Transverse colon (tissue), 4 donors: ENCODE measurements around the gene ABTB2. TPM values are rescaled to one million over a fixed set of nuclear protein-coding genes. Genes with fewer than 3 reads are reported as not detected.

Experiments used
- DNase-seq: peaks from one replicate; pipeline ENCODE4 v3.0.0-alpha.2; 2019
- H3K27ac ChIP-seq, 4 donors: fragments of 200-600 bp; sonication (generic); 2 replicates each; pipeline ENCODE4 v1.5.1; 2016 to 2018; ENCODE audit warnings: inconsistent platforms in 4 of 4
- H3K27me3 ChIP-seq: fragments of 200-600 bp; sonication (generic); 2 replicates; pipeline ENCODE4 v1.5.1; 2017; ENCODE audit warnings: inconsistent platforms
- H3K36me3 ChIP-seq, 4 donors: fragments of 200-600 bp; sonication (generic); 2 replicates each; pipeline ENCODE4 v1.5.1; 2017 to 2019; ENCODE audit warnings: inconsistent platforms in 4 of 4
- H3K4me1 ChIP-seq, 4 donors: fragments of 200-600 bp; sonication (generic); 2 replicates each; pipeline ENCODE4 v1.5.1; 2017 to 2020; ENCODE audit warnings: inconsistent platforms in 4 of 4
- H3K4me3 ChIP-seq, 4 donors: fragments of 200-600 bp; sonication (generic); 1 replicate in 1 of 4; 2 replicates in 3 of 4; pipeline versions ENCODE4 v1.5.1 to v1.6.1; 2017 to 2019; ENCODE audit warnings: inconsistent platforms in 4 of 4
- H3K9me3 ChIP-seq, 2 donors: fragments of 200-600 bp; sonication (generic); 2 replicates each; pipeline ENCODE4 v1.5.1; 2017 to 2019; ENCODE audit warnings: inconsistent platforms in 2 of 2
- CTCF ChIP-seq, 5 experiments: fragments of 200-600 bp in 3 of 5; fragments of 450-650 bp in 2 of 5; sonication (generic) in 3 of 5; IDR thresholded peaks; 1 replicate in 2 of 5; 2 replicates in 3 of 5; pipeline ENCODE4 v1.5.1; 2016 to 2017; ENCODE audit warnings: antibody characterized with exemption in 5 of 5, inconsistent platforms in 3 of 5, mild to moderate bottlenecking in 2 of 5, moderate library complexity in 1 of 5
- EP300 ChIP-seq: sonication (generic); formaldehyde crosslinking; IDR thresholded peaks from one replicate; pipeline ENCODE4 v1.6.1; 2017; ENCODE audit warnings: antibody characterized with exemption, low read depth
- POLR2A ChIP-seq: fragments of 450-650 bp; IDR thresholded peaks from one replicate; pipeline ENCODE4 v1.6.1; 2016; ENCODE audit warnings: antibody characterized with exemption, mild to moderate bottlenecking, moderate library complexity
- POLR2AphosphoS5 ChIP-seq, 3 donors: sonication (generic); formaldehyde crosslinking; IDR thresholded peaks; one replicate each; pipeline ENCODE4 v1.6.1; 2016; ENCODE audit warnings: antibody characterized with exemption in 3 of 3
- WGBS, 2 donors: methylation state at CpG; one replicate each; pipeline ENCODE4 v1.1.5; 2018; ENCODE audit warnings: low coverage in 1 of 2; 5-methylcytosine and 5-hydroxymethylcytosine counted together
- in situ Hi-C, 4 donors: fragments of 200-750 bp; cut with MboI; loops; one replicate each; pipeline versions ENCODE4 v1.15.0 to v1.15.1; 2017; ENCODE audit warnings: low sequenced_read_pairs in 3 of 4, low pct_ligation_motif_present in 1 of 4, low pct_unique_long_range_greater_than_20kb in 1 of 4
- intact Hi-C: fragments of 100-400 bp; cut with DNase I; formaldehyde crosslinking; loops from one replicate; pipeline ENCODE4 v1.15.1; 2023; ENCODE audit warnings: low total_unique reads
- total RNA-seq, 4 donors: library from RNA; depleted of rRNA; stranded (reverse); fragments of >200 nt; gene quantifications; one replicate each; pipeline ENCODE4 v1.1.0, GENCODE V29; 2016

The ABTB2 gene
- total RNA-seq, 4 donors from 2014 or later = 0.60 to 41.9 (median 20.7) TPM

DNA sequence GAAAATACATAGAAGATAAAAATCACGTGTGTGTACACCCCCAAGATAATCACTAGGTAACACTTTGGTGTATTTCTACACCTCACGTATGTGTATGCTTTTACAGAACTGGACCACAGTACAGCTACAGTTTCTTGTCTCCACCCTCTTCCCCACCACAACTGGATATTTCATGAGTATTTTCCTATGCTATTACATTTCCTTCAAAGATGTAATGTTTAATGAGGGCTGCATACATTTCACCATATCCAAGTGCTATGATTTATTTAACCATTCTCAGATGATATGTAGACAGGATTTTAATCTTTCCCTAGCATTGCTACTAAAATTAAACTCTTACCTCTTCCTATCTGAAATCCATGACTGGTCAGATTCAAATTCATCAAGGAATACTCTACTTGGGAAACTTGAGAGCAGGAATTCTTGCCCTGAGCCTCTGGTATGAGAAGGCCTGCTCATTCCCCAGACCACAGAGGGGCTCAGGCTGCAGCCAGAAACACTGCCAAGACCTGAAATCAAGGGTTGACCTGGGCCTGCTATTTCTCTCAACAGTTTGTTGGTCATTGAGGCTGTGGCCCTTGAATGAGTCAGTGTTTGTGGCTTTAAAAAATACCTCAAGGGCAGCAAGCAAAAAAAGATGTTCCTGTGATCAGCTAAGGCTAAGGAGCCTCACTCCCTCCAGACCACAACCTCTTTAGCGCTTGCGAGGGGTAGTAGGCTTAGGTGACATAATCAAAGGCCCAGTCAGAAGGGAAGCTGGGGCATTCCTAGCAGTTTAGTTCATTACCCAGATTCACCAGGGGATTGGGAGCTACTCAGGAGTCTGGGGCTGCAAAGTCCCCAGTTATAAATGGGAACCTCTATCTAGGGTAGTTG lies 55.5 kb downstream of the ABTB2 start:
- intact Hi-C loops = no loop called here
- Histone ChIP-seq H3K27ac (no peak overlapping the region), H3K9me3 (no peaks in the 10 kb centered on the region), H3K36me3 (no peaks in the 10 kb centered on the region), H3K4me1 (no peaks in the 10 kb centered on the region), H3K27me3 (no peaks in the 10 kb centered on the region), H3K4me3 (no peak overlapping the region)
- in situ Hi-C loops = no loop called here
- DNase-seq = no peak
- TF ChIP-seq POLR2A (no peak), EP300 (no peak), CTCF (IDR thresholded peaks at IDR 0.05) (no peak), POLR2AphosphoS5 (IDR thresholded peaks at IDR 0.05) (no peak)
- WGBS, 2 donors = 62 to 94% methylated on average over 2 to 4 of the region's 4 CpGs

DNA sequence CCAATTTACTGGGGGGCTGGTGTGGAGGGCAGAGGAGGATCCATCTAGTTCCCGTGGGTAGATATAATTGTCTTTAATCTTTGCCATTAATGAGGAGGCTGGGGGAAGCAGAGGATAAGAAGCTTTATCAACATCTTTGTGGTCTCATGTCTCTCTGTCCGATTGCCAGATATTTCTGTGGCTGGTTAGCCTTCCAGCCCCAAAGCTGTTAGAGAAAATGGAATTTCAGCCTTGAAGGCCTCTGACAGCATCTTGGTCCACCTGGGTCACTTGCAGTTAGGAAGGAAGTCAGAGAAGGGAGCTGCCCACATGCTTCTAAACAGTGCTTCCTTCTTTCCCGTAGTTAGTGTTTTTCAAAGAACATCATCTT lies 56.9 kb downstream of the ABTB2 start:
- 59 to 72% methylated on average over 3 of the region's 3 CpGs for WGBS, 2 donors
- no peak for TF ChIP-seq EP300
- no peak for DNase-seq

GRCh38 chr11:34300026-34300925 lies 57.5 kb downstream of the ABTB2 start:
- no peaks in the 10 kb centered on the region for H3K27me3 ChIP-seq
- no peaks in the 10 kb centered on the region for H3K36me3 ChIP-seq
- H3K9me3 ChIP-seq = no peaks in the 10 kb centered on the region
- no peaks in the 10 kb centered on the region for H3K4me1 ChIP-seq
- H3K27ac ChIP-seq = no peak overlapping the region
- WGBS, 2 donors = 81 to 89% methylated on average over 6 to 11 of the region's 11 CpGs
- H3K4me3 ChIP-seq = no peak overlapping the region
- intact Hi-C loops (no loop called here), in situ Hi-C loops (no loop called here)
- no peak for DNase-seq
- TF ChIP-seq EP300 = no peak
- TF ChIP-seq CTCF (IDR thresholded peaks at IDR 0.05) = no peak
- TF ChIP-seq POLR2AphosphoS5 (IDR thresholded peaks at IDR 0.05) = no peak
- TF ChIP-seq POLR2A = no peak

More for the DNA sequence above, 56.9 kb downstream of the ABTB2 start:
- H3K36me3 ChIP-seq = no peaks in the 10 kb centered on the region
- intact Hi-C loops (no loop called here), in situ Hi-C loops (no loop called here)
- H3K4me3 ChIP-seq = no peak overlapping the region
- H3K27me3 ChIP-seq = no peaks in the 10 kb centered on the region
- H3K9me3 ChIP-seq = no peaks in the 10 kb centered on the region
- H3K27ac ChIP-seq = no peak overlapping the region
- H3K4me1 ChIP-seq = no peaks in the 10 kb centered on the region

- Histone ChIP-seq H3K4me3 (no peak overlapping the region), H3K27ac (no peak overlapping the region), H3K27me3 (no peaks in the 10 kb centered on the region), H3K9me3 (no peaks in the 10 kb centered on the region), H3K4me1 (no peaks in the 10 kb centered on the region), H3K36me3 (no peaks in the 10 kb centered on the region)
- intact Hi-C loops (no loop called here), in situ Hi-C loops (no loop called here)
- 71 to 77% methylated on average over 4 to 11 of the region's 11 CpGs for WGBS, 2 donors
- DNase-seq = no peak
- TF ChIP-seq EP300 = no peak
- TF ChIP-seq CTCF (IDR thresholded peaks at IDR 0.05) = no peak
- no peak for TF ChIP-seq POLR2A
- TF ChIP-seq POLR2AphosphoS5 (IDR thresholded peaks at IDR 0.05) = no peak
Measured at GRCh38 chr11:34299284-34299972, 58.4 kb downstream of the ABTB2 start.
